AG09319 (cell line): ENCODE data around the gene NFATC1.

Experiments used
- DNase-seq: peaks from one replicate; pipeline ENCODE4 v3.0.0-alpha.2; 2010; ENCODE audit warnings: low read depth; ENCODE audit errors: extremely low read depth
- TF ChIP-seq, protein P1 (sequence below): IDR thresholded peaks from 2 replicates; pipeline ENCODE4 v1.5.1; 2011; ENCODE audit warnings: low read depth, mild to moderate bottlenecking, inconsistent platforms, low read length, moderate library complexity

The NFATC1 gene

DNA sequence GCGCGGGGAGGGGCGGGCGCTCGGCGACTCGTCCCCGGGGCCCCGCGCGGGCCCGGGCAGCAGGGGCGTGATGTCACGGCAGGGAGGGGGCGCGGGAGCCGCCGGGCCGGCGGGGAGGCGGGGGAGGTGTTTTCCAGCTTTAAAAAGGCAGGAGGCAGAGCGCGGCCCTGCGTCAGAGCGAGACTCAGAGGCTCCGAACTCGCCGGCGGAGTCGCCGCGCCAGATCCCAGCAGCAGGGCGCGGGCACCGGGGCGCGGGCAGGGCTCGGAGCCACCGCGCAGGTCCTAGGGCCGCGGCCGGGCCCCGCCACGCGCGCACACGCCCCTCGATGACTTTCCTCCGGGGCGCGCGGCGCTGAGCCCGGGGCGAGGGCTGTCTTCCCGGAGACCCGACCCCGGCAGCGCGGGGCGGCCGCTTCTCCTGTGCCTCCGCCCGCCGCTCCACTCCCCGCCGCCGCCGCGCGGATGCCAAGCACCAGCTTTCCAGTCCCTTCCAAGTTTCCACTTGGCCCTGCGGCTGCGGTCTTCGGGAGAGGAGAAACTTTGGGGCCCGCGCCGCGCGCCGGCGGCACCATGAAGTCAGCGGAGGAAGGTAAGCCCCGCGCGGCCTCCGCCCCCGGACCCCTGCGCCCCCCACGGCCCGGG is at the start of gene NFATC1:
Gene NFATC1, plus strand, starts transcription at position 170 of the 644 bp plus-strand sequence. Its CDS starts 295 bp downstream, at position 465.
- TF ChIP-seq, protein P1, sequence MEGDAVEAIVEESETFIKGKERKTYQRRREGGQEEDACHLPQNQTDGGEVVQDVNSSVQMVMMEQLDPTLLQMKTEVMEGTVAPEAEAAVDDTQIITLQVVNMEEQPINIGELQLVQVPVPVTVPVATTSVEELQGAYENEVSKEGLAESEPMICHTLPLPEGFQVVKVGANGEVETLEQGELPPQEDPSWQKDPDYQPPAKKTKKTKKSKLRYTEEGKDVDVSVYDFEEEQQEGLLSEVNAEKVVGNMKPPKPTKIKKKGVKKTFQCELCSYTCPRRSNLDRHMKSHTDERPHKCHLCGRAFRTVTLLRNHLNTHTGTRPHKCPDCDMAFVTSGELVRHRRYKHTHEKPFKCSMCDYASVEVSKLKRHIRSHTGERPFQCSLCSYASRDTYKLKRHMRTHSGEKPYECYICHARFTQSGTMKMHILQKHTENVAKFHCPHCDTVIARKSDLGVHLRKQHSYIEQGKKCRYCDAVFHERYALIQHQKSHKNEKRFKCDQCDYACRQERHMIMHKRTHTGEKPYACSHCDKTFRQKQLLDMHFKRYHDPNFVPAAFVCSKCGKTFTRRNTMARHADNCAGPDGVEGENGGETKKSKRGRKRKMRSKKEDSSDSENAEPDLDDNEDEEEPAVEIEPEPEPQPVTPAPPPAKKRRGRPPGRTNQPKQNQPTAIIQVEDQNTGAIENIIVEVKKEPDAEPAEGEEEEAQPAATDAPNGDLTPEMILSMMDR, result no peak
- no peak for DNase-seq

DNA sequence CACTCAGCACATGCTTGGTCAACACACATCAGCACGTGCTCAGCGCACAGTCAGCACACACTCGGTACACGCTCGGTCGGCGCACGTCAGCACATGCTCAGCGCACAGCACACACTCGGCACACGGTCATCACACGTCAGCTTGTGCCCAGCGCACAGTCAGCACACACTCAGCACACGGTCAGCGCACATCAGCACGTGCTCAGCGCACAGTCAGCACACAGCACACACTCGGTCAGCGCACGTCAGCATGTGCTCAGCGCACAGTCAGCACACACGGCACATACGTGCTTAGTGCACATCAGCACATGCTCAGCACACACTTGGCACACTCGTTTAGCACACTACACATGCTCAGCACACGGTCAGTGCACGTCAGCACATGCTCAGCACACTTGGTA is 49.7 kb upstream of the NFATC1 start:
- TF ChIP-seq, protein P1, result no peak
- DNase-seq, result no peak

DNA sequence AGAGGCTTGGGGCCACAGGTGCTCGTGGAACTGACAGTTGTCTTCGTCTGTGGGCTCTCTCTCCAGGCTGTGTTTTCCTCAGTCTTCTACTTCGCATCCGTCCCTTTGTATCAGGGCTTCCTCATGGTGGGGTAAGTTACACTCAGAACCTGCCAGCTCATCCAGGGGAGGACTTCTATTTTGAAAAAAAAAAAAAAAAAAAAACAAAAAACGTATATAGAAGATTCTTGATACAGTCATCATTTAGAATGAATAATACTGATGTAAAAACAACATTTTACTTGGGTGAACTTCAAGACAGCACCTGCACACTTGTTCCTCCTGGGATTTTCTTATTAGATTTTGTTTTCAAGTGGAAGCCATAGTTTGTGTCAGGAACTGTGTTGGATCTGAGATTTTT is 47.7 kb upstream of the NFATC1 start:
- TF ChIP-seq, protein P1, result no peak

DNA sequence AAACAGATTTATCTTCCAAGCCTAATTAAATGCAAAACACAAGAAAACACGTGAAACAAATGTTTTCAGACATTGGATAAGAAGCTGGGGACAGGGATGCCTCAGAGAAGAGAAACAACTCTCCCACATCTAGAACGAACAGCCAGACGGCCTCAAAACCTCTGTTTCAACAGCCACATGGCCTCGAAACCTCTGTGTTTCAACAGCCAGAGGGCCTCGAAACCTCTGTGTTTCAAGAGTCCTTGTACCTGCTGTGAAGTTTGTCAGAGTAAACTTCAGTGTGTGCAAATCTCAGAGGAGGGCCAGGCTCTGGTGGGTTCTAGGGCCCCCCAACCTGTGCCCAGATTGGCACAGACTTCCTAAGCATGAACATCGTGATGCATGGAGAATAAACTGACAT is 43.3 kb upstream of the NFATC1 start:
- TF ChIP-seq, protein P1, result no peak
- no peak for DNase-seq

More for the DNA sequence above, 47.7 kb upstream of the NFATC1 start:
- no peak for DNase-seq

DNA sequence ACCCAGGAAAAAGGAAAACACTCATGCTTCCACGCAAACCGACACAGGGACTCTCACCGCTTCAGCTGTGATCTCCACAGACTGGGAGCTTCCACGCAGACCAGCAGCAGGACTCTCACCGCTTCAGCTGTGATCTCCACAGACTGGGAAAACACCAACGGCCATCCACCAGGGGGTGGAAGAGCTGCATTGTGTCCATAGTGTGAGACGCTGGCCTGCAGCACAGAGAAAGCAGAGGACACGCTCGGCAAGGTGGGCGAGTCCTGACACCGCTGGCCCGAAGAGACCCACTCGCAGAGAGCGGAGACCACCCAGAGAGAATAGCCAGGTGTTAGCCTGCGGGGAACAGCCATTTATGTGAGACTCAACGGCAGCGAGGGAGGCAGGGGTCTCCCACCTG is 42.5 kb upstream of the NFATC1 start:
- no peak for DNase-seq
- TF ChIP-seq, protein P1, result peak; percentile 4

DNA sequence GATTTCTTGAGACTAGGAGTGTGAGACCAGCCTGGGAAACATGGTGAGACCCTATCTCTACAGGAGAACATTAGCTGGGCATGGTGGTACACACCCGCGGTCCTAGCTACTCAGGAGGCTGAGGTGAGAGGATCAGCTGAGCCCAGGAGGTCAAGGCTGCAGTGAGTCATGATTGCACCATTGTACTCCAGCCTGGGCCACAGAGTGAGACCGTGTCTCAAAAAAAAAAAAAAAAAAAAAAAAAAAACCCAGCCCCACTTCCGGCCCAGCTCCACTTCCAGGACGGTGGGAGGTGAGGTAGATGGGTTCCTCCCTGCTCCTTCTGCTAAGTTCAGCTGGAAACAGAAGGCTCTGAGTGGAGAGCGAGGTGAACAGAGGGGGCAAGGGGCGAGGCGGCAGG is 41.4 kb upstream of the NFATC1 start:
- TF ChIP-seq, protein P1, result no peak
- DNase-seq, result no peak

DNA sequence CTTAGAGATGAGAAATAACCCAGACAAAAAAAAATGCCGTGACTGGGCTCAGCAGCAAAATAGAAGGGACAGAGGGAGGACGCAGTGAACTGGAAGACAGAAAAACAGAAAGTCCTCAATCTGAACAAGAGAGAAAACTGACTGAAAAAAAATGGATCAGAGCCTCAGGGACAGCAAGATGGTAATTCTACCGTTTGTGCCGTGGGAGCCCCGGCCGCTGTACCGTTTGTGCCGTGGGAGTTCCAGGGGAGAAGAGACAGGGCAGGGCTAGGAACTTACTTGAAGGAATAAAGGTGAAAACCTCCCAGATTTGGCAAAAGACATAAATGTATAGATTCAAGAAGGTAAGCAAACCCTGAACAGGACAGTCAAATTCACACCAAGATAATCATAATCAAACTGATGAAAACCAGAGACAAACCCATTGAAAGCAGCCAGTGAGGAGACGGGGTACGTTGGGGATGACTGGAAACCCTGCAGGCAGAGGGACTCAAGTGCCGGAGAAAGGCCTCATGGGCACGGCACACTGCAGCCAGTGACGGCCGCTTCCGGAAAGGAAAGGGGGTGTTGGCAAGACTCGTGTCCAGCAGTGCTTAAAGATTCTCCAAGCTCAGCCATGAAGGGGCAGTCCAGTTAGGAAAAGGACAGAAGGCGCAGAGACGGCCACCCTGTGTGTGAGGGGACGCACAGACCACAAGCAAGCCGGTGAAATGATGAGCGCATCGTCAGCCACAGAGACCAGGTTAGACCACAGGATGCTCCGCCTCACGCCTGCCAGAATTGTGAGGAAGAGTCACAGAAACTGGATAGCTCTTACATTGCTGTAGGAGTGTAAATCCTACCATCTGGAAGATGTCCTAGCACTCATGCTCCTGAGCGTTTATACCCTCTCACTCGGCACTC is 40.0 kb upstream of the NFATC1 start:
- DNase-seq, result no peak
- TF ChIP-seq, protein P1, result no peak
